Globus pallidus (tissue), 1 donor: ENCODE data around the gene ZRANB3.
"Not testable (repeated sequence)": the region's sequence is repeated elsewhere in the genome, so short reads cannot be mapped to it uniquely, and the experiment has no call there.

Experiments
- DNase-seq: peaks from one replicate; pipeline ENCODE4 v3.0.0-alpha.2; 2015; ENCODE audit warnings: low spot score

Gene ZRANB3

GRCh38 chr2:135320465-135321355 is 210.3 kb downstream of the ZRANB3 start:
- no peak for DNase-seq

GRCh38 chr2:135318808-135319207 is 212.2 kb downstream of the ZRANB3 start:
- DNase-seq, result no peak

- DNase-seq, result no peak
Measured at GRCh38 chr2:135317375-135317774, 213.6 kb downstream of the ZRANB3 start.

GRCh38 chr2:135311962-135312361 is 219.1 kb downstream of the ZRANB3 start:
- no peak for DNase-seq

- no peak for DNase-seq
Measured at GRCh38 chr2:135311268-135311667, 219.8 kb downstream of the ZRANB3 start.

- DNase-seq, result no peak
Measured at GRCh38 chr2:135304694-135305093, 226.3 kb downstream of the ZRANB3 start.

- no peak for DNase-seq
Measured at GRCh38 chr2:135299658-135300244, 231.3 kb downstream of the ZRANB3 start.

- no peak for DNase-seq
Measured at GRCh38 chr2:135299165-135299564, 231.9 kb downstream of the ZRANB3 start.

GRCh38 chr2:135287121-135287520 is 243.9 kb downstream of the ZRANB3 start:
- not testable (repeated sequence) for DNase-seq

GRCh38 chr2:135285391-135285790 is 245.6 kb downstream of the ZRANB3 start:
- no peak for DNase-seq

- no peak for DNase-seq
Measured at GRCh38 chr2:135281379-135281778, 249.6 kb downstream of the ZRANB3 start.

- no peak for DNase-seq
Measured at GRCh38 chr2:135279209-135279608, 251.8 kb downstream of the ZRANB3 start.

- no peak for DNase-seq
Measured at GRCh38 chr2:135276525-135276924, 254.5 kb downstream of the ZRANB3 start.

- DNase-seq, result no peak
Measured at GRCh38 chr2:135271006-135271405, 260.0 kb downstream of the ZRANB3 start.

- DNase-seq, result no peak
Measured at GRCh38 chr2:135265960-135266490, 265.0 kb downstream of the ZRANB3 start.

GRCh38 chr2:135259123-135259522 is 271.9 kb downstream of the ZRANB3 start:
- DNase-seq, result no peak

GRCh38 chr2:135258193-135258592 is 272.8 kb downstream of the ZRANB3 start:
- DNase-seq, result no peak

- DNase-seq, result no peak
Measured at GRCh38 chr2:135257383-135258090, 273.5 kb downstream of the ZRANB3 start.

GRCh38 chr2:135256531-135257260 is 274.3 kb downstream of the ZRANB3 start:
- no peak for DNase-seq

- DNase-seq, result no peak
Measured at GRCh38 chr2:135255208-135255607, 275.8 kb downstream of the ZRANB3 start.

- DNase-seq, result no peak
Measured at GRCh38 chr2:135252805-135253458, 278.1 kb downstream of the ZRANB3 start.
